Tibial nerve (tissue), 4 donors: ENCODE measurements around the gene BFSP1.

ENCODE experiments used
- CTCF ChIP-seq, 5 experiments: fragments of 200-600 bp in 3 of 5; fragments of 450-650 bp in 2 of 5; sonication (generic) in 3 of 5; IDR thresholded peaks; one replicate each; pipeline ENCODE4 v1.5.1; 2016 to 2019; ENCODE audit warnings: antibody characterized with exemption in 5 of 5, mild to moderate bottlenecking in 3 of 5, moderate library complexity in 2 of 5
- EP300 ChIP-seq, 2 donors: sonication (generic); formaldehyde crosslinking; IDR thresholded peaks; one replicate each; pipeline ENCODE4 v1.6.1; 2017; ENCODE audit warnings: antibody characterized with exemption in 2 of 2, mild to moderate bottlenecking in 1 of 2
- POLR2A ChIP-seq, 2 donors: fragments of 450-650 bp; IDR thresholded peaks; one replicate each; pipeline ENCODE4 v1.6.1; 2017; ENCODE audit warnings: antibody characterized with exemption in 2 of 2, mild to moderate bottlenecking in 2 of 2, moderate library complexity in 2 of 2

- TF ChIP-seq CTCF (IDR thresholded peaks at IDR 0.05) (no peak), POLR2A (IDR thresholded peaks at IDR 0.05) (no peak), EP300 (IDR thresholded peaks at IDR 0.05) (no peak)
Measured at GRCh38 chr20:17502105-17502504, 29.1 kb downstream of the BFSP1 start.
